ENCODE results near the gene AMMECR1.
"Not testable (repeated sequence)": the region's sequence is repeated elsewhere in the genome, so short reads cannot be mapped to it uniquely, and the experiment has no call there.

AMMECR1 gene

DNA sequence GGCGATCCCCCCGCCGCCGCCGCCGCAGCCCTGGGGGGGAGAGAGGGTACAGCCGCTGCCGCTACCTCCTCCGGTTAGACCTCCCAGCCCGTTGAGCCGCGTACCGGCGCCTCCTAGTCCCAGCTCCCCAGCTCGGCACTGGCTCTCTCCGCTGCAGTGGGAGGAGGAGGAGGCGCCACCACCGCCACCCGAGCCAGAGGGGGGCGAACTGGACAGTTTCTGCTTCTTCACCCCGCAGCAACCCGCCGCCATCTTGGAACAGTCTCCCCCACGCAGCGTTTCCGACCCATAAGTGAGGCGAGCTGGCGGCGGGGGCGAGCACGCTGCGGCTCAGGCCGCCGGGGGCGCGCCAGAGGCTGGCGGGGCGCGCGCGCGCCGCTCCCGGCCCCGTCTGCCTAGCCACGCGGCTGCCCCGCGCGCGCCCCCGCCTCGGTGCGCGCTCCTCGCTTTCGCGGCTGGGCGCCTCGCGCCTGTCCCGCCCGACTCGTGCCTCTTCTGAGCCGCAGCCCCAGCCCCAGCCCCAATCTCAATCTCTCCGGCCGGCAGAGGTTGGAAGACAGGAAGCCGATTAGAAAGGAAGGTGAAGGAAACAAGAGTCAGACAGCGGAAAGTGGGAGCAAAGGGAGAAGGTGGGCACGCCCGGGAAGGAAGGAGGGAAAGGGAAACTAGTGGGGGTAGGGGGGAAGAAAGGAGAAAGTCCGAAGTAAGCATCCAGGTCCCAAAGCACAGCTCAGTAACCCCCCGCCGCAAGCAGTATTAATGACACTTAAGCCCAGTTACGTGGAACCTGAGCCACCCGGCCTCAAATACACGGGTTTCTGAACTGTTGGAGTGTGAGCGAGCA, at the start of gene AMMECR1:
Gene AMMECR1 (minus strand): TSS at position 266 of the 844 bp plus-strand sequence. CDS start 14 bp downstream, at position 252.
- DNase-seq (ENCODE audit: low read depth in 1 of 2, low spot score in 1 of 2), result peak; percentile 58 to 61

DNA sequence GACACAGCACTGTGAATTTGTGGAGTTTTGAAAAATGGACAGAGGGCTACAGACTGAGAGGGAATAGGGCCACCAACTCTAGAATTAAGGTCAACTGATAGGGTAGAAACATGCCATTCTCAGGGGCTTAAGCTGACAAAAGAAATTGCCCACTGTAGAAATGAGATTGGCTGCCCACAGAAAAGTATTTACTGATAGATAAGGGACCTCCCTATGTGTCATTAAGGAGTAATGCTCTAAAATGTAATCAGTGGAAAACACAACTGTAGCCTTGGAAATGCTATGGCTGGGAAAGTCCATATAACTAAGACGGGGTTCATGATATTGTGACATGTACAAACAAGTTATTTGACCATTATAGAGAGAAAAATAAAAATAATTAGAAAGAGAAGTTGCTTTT, 45.4 kb upstream of the AMMECR1 start:
- no peak for DNase-seq (ENCODE audit: low read depth in 1 of 2, low spot score in 1 of 2)

DNA sequence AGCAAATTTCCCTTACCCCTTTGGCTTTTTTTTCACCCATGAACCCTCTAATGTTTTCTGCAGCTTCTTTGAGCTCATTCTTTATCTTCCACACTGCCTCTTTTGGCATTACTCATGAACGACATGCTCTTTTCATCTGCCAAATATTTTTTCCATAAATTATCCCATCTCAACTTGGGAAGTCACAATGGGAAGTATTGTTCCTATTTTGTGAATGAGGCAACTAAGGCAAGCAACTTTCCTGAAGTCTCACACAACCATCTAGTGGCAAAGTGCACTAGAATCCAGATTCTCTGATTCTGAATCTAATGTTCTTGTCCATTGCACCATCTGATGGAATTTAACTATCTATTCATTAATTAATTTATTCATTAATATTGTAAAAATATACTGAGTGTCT, 41.4 kb upstream of the AMMECR1 start:
- no peak for DNase-seq (ENCODE audit: low read depth in 1 of 2, low spot score in 1 of 2)

DNA sequence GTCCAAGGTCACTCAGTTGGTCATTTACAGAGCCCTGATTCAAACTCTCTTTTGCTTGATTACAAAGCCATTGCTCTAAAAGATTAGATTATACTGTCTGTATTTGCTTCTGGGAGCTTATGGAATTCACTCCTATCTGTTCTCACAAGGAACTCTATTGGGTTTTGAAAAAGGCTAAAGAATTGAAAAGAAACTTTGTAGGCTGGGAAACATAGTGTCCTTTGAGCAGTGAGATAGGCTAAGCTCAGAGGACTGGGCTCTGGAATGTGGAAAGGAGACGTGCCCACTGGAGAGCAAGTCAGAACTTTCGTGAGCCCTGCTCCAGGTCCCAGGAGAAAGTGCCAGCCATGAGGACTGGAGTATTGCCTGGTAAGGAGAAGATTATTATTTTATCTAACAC, 40.7 kb upstream of the AMMECR1 start, which contains the start of gene RTL9:
Gene RTL9 (plus strand): TSS at position 301 of the 400 bp plus-strand sequence. CDS start 91,770 bp downstream, outside the sequence.
- DNase-seq (ENCODE audit: low read depth in 1 of 2, low spot score in 1 of 2), result no peak

DNA sequence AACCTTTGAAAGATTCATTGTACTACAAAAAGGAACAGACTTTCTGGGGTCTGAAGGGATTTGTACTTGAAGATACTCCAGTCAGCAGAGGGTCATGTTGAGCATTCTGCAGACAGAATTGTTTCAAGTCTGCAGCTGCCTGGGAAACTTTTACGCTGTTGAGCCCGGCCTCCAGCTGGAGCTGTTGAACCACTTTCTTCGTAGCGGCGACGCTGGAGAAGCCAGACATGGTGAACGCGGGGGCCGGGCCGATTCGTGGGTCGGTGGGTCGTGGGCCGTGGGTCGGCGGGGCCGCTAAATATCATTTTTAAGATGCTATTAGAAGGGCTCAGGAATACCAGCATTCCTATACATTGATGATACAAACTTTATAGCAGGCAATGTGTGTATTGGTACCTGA, 28.8 kb upstream of the AMMECR1 start:
- no peak for DNase-seq (ENCODE audit: low read depth in 1 of 2, low spot score in 1 of 2)

DNA sequence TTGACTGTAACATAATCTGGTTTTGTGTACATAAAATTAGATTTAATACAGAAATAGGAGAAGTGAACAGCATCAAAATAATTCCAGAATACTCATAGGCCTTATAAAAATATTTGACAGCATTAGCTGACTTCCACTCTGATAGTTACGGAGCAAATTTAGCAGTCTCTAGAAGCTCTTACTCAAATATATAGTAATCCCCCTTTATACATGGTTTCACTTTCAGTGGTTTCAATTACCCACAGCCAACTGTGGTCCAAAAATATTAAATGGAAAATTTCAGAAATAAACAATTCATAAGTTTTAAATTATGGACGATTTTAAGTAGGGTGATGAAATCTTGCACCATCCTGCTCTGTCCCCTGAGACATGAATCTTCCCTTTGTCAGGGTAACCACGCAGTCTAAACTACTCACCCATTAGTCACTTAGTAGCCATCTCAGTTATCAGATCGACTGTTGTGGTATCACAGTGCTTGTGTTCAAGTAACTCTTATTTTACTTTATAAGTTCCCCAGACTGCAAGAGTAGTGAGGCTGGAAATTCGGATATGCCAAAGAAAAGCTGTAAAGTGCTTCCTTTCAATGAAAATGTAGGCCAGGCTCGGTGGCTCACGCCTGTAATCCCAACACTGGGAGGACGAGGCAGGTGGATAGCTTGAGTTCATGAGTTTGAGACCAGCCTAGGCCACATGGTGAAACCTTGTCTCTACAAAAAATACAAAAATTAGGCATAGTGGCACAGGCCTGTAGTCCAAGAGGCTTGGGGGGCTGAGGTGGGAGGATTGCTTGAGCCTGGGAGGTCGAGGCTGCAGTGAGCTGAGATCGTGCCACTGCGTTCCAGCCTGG, 23.5 kb upstream of the AMMECR1 start:
- no peak for DNase-seq (ENCODE audit: low read depth in 1 of 2, low spot score in 1 of 2)

DNA sequence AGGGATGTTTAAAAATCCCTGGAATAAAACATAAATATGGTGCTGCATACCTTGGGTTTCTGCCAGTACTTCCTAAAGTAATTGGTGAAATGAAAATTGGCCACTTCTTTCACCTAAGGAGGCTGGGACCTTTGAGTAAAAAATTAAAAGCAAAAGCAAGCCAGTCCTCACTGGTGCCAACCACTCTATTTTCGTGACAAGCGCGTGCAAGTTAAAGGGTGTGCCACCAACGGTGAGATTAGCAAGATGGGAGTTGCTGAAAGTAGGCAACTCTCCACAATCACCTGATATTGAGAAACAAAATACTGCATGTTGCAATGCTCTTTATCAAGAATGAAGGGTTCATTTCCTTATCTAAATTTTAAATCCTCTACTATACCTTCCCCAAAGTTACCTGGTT, 21.1 kb upstream of the AMMECR1 start:
- DNase-seq (ENCODE audit: low read depth in 1 of 2, low spot score in 1 of 2), result no peak

DNA sequence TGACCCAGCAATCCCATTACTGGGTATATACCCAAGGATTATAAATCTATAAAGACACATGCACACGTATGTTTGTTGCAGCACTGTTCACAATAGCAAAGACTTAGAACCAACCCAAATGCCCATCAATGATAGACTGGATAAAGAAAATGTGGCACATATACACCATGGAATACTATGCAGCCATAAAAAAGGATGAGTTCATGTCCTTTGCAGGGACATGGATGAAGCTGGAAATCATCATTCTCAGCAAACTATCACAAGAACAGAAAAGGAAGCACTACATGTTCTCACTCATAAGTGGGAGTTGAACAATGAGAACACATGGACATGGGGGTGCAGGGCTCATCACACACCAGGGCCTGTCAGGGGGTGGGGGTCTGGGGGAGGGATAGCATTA, 15.6 kb upstream of the AMMECR1 start:
- not testable (repeated sequence) for DNase-seq (ENCODE audit: low read depth in 1 of 2, low spot score in 1 of 2)

DNA sequence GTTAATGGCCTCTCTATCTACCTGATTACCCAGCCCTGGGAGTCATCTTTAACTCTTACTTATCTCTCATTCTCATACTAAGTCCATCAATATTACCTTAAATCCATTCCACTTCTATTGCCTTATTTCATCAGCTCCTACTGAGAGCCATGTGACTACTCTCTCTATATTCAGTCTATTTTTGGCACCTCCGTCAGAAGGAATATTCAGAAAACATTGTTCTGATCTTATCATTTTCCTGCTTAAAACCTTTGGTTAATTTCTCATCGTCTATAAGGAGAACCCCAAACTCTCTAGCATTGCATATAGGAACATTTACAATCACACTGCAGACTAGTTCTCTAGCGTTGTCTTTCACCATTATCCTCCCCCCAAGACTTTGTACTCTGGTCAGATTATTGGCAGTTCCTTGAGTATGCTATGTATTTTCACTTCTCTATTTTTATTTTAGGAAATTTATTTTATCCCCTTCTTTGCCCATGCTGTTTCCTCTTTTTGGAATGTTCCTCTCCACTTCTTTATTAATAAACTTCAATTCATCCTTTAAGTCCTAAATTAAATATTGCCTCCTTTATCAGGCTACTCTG, 13.7 kb upstream of the AMMECR1 start:
- DNase-seq (ENCODE audit: low read depth in 1 of 2, low spot score in 1 of 2), result no peak

DNA sequence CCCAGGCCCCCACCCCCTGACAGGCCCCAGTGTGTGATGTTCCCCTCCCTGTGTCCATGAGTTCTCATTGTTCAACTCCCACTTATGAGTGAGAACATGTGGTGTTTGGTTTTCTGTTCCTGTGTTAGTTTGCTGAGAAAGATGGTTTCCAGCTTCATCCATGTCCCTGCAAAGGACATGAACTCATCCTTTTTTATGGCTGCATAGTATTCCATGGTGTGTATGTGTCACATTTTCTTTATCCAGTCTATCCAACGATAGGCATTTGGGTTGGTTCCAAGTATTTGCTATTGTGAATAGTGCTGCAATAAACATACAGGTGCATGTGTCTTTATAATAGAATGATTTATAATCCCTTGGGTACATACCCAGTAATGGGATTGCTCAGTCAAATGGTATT, 10.7 kb upstream of the AMMECR1 start:
- not testable (repeated sequence) for DNase-seq (ENCODE audit: low read depth in 1 of 2, low spot score in 1 of 2)

DNA sequence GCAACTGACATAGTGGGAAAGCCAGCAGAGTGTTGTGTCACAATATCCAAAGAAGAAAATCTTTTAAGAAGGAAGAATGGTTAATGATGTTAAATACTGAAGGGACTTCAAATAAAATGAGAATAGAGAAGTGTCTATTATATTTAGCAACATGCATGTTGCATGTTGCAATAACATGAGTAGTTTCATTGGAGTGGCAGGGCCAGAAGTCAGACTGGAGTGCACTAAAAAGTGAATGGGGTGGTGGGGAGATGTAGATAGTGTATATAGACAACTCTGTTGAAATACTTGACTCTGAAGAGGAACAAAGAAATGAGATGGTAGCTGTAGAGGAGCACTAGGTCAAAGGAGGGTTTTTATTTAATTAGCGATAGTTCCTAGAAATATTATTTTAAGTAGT, 9.5 kb upstream of the AMMECR1 start:
- DNase-seq (ENCODE audit: low read depth in 1 of 2, low spot score in 1 of 2), result no peak

DNA sequence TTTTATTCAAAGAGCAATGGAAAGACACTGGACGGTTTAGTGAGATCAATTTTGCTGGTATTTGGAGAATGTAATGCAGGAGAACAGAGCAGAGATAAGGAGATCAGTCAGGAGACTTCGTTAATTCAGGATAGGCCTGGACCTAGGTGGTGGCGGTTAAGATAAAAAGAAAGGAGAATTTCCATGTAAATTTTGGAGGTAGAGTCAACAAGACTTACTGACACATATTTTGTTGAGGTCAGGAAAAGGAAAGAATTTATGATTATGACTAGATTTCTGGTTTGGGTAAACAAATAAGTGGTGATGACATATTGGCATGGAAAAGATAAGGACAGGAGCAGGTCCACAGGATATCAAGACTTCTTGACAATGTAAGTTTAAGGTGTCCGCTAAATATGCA, 8.8 kb upstream of the AMMECR1 start:
- DNase-seq (ENCODE audit: low read depth in 1 of 2, low spot score in 1 of 2), result no peak

DNA sequence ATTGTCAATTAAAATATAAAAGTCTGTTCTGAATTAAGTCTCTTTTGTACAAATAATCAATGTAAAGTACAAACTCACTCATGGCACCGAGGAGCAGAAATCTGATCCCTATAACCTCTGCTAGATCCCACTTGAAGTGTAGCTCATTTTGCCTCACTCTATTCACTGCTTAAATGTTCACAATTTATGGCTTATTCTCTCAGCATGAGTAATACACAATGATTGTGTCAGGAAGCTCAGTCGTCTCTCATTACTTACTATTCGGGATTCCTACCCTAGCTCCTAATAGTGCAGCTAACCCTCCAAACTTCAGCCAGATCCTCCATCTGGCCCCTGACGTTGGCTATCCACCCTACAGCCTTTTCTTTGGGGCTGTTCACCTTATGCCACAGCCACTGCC, 4.7 kb upstream of the AMMECR1 start:
- no peak for DNase-seq (ENCODE audit: low read depth in 1 of 2, low spot score in 1 of 2)

DNA sequence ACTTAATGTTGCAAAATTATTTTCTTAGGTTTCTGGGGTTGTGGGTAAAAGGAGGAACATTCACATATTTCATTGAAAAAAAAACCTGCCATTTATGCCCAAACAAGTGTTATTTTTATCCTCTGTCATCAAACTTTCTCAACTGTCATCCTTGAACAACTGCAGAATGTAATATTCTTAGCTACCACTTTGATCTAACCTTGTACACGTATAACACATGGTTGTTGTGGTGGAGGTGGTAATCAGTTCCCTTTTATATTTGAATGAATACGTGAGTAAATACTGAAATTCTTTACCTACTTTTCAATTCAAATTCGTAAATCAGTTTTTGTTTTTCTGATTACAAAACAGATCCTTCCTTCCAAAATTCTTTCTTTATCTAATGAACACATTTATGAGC, 3.8 kb upstream of the AMMECR1 start:
- no peak for DNase-seq (ENCODE audit: low read depth in 1 of 2, low spot score in 1 of 2)

DNA sequence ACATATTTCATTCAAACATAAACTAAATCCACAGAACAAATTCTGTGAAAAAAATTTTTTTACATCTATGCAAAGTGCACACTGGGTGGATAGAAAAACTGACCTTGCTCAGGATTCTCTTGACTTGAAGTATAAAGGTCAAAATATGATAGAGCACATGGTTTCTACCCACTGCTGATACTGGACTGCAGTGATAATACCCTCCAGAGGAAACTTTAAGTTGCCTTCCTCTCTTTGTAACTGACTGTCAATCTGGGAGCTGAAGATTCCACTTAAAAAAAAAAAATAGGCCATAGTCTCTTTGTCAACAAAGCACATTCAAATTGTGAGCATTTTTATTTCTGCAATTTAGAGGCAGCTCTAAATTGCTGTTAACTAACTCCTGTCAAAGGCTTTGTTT, 3.2 kb upstream of the AMMECR1 start:
- DNase-seq (ENCODE audit: low read depth in 1 of 2, low spot score in 1 of 2), result no peak

DNA sequence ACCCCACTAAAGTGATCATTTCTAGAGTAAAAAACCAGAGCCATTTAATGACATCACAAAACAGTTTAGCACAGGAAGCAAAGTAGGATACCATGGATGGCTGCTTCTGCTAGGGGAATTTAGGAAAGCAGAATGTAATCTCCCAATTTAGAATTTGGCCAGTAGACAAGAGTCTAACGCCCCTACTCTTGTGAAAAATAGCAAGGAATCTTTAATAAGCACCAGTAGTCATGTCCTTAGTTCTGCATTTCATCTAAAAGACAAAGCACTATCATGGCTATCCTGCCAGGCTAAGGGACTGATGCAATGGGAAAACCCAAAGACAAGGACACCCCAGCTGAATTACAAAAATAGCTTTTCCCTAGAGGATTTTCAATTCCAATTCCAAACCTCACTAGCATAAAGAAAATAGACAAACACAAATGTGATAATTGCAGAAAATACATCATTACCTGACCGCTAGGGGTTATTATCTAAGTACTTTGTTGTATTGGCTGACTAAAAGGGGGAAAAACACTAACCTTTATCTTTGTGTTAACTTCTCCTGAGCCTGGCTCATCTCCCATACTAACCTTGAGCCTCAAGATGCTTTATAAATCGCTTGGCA, 2.6 kb upstream of the AMMECR1 start:
- no peak for DNase-seq (ENCODE audit: low read depth in 1 of 2, low spot score in 1 of 2)

DNA sequence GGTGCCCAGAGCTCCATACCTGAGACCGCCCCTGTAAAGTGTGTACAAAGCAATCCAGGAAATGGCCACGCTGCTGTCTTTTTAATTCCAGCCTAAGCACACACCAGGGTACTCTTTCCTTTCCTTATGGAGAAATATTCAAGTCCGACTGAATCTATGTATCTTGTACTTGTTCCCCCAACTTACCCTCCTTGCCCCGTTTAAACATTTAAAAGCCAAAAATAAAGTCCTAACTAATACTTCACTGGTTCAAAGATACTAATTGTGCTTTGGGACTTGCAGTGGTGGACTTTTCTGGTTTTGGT, 731 bp upstream of the AMMECR1 start:
- DNase-seq (ENCODE audit: low read depth in 1 of 2, low spot score in 1 of 2), result no peak

DNA sequence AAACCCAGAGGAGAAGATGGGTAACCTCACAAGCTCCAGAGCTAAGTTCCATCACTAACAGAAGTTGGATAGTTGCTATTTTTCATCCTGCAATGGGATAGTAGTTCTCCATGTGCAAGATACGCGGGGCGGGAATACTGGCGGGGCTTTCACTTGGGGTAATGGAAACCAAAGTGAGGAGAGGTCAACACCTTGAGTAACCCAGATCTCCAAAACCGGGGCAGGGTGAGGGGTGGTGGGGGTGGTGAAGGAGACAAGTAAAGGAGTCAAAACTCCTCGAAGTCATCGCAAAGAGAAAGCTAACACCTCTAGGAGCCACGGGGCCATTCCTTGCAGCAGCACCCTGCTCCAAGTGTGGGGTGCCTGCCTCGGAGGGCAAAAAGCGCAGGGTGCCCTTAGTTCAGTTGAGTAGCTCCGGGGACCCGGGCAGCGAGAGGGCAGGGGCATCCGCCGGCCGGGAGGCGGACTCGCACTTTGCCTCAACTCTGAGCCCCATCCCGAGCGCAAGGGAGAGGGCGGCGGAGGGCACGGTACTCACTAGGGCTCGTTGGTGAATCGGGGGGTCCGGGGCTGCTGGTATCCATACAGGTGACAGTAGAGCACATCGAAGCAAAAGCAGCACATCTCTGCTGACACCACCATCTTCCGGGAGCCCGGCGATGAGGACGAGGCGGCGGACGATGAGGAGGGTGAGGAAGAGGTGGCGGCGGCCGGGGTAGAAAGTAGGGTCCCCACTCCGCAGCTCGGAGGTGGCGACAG, 645 bp downstream of the AMMECR1 start:
- DNase-seq (ENCODE audit: low read depth in 1 of 2, low spot score in 1 of 2), result peak; percentile 5 to 11

DNA sequence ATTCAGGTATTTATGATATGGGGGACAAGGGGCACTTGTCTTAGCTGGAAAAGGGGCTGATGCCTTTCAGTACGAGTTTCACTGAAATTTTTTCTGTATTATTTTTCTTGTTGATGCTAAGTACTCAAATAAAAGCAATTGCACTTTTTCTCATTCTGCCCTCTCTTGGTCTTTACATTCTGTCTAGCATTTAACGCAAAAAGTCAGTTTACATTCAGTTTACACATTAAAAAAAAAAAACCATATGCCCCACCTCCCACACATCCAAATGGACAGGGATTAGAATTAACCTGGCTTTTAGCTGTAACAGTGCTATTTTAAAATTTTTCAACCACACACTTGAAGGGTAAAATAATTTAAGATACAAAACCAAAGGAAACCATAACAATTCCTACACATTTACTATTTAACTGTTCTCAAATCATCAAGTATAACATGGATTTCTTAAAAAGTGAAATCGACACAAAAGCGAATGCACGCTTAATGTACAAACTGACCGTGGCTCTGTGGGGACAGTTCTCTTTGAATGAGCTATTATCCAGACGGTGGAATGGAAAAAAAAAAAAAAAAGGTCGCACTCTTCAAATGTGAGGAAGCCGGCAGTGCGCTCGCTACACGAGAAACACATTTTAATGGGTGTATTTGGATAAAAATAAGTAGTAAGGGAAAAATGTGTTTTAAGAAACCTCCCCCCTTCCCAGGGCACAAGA, 1.4 kb downstream of the AMMECR1 start:
- DNase-seq (ENCODE audit: low read depth in 1 of 2, low spot score in 1 of 2), result no peak

DNA sequence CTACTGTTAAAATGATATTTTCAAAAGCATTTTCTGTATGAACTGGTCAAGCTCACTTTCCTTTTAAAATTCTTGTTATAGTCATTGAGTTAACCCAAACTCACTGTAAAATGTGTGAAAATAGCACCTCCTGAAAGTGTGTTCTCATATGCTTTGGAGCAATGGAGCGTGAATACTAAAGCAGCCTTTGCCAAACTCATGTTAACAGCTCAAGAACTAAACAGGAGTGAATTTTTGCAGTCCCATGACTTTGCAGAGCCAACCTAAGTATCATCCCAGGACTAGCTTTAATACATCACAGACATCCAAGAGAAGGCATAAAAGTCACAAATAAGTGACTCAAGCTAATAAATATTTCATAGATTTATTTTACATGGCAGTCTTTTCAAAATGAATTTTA, 2.3 kb downstream of the AMMECR1 start:
- DNase-seq (ENCODE audit: low read depth in 1 of 2, low spot score in 1 of 2), result no peak

Data from activated CD4-positive, alpha-beta T cell treated with anti-CD3 and anti-CD28 coated beads, Interleukin-2, amount 50 U/mL, for 24 hours (primary cell).